Measurements from ENCODE around the gene C9orf72.
"Not testable (repeated sequence)": the region's sequence is repeated elsewhere in the genome, so short reads cannot be mapped to it uniquely, and the experiment has no call there.

C9orf72 gene, protein sequence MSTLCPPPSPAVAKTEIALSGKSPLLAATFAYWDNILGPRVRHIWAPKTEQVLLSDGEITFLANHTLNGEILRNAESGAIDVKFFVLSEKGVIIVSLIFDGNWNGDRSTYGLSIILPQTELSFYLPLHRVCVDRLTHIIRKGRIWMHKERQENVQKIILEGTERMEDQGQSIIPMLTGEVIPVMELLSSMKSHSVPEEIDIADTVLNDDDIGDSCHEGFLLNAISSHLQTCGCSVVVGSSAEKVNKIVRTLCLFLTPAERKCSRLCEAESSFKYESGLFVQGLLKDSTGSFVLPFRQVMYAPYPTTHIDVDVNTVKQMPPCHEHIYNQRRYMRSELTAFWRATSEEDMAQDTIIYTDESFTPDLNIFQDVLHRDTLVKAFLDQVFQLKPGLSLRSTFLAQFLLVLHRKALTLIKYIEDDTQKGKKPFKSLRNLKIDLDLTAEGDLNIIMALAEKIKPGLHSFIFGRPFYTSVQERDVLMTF

DNA sequence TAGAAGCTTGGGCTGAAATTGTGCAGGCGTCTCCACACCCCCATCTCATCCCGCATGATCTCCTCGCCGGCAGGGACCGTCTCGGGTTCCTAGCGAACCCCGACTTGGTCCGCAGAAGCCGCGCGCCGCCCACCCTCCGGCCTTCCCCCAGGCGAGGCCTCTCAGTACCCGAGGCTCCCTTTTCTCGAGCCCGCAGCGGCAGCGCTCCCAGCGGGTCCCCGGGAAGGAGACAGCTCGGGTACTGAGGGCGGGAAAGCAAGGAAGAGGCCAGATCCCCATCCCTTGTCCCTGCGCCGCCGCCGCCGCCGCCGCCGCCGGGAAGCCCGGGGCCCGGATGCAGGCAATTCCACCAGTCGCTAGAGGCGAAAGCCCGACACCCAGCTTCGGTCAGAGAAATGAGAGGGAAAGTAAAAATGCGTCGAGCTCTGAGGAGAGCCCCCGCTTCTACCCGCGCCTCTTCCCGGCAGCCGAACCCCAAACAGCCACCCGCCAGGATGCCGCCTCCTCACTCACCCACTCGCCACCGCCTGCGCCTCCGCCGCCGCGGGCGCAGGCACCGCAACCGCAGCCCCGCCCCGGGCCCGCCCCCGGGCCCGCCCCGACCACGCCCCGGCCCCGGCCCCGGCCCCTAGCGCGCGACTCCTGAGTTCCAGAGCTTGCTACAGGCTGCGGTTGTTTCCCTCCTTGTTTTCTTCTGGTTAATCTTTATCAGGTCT lies at the start of gene C9orf72:
Gene C9orf72 (minus strand): TSS at position 564 of the 716 bp plus-strand sequence. CDS start 6,361 bp downstream, outside the sequence.
- peak; percentile 66 for DNase-seq (ENCODE audit: low spot score)

GRCh38 chr9:27622693-27623340 lies 49.5 kb upstream of the C9orf72 start:
- DNase-seq (ENCODE audit: low spot score), result no peak

DNA sequence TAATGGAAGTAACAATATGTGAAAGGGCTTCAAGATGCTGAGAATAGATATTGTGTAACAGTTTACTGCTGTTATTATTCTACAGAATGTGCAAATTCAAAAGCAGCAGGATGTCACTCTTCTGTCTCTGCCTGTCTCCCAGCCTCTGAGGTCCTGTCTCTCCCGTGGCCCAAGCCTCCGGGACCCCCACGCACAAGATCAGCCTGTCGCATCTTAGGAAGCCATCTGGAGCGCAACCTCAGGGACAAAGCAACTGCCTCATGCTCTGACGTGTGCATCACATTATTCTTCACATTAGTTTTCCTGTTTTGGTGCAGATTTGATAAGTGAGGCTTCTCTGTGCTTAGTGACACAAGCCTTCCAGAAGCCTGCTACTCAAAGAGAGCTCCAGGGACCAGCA lies 46.5 kb upstream of the C9orf72 start:
- DNase-seq (ENCODE audit: low spot score), result no peak

DNA sequence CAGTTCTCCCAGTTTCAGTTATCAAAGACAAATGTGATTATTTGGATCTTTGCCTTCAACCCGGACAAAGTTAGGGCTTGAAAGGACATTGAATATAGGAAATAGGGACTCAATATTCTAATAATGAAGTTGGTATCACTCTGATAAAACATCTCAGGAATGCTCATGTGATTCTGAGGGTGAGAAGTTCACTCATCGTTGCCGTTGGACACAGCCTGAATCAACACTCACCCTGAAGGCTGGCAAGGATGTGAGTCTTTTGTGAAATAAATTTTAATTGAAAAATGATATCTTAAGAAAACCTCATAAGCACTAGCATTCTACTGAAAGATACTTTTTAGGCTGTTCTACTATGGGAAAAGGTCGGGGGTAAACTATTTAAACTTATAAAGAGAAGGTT lies 44.8 kb upstream of the C9orf72 start:
- no peak for DNase-seq (ENCODE audit: low spot score)

- DNase-seq (ENCODE audit: low spot score), result no peak
These were observed 41.3 kb upstream of the C9orf72 start for GRCh38 chr9:27614551-27614950.

DNA sequence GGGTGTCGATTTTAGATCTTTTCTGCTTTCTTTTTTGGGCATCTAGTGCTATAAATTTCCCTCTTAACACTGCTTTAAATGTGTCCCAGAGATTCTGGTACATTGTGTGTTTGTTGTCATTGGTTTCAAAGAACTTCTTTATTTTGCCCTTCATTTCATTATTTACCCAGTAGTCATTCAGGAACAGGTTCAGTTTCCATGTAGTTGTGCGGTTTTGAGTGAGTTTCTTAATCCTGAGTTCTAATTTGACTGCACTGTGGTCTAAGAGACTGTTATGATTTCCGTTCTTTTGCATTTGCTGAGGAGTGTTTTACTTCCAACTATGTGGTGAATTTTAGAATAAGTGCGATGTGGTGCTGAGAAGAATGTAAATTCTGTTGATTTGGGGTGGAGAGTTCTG lies 38.8 kb upstream of the C9orf72 start:
- not testable (repeated sequence) for DNase-seq (ENCODE audit: low spot score)

GRCh38 chr9:27610622-27611021 lies 37.3 kb upstream of the C9orf72 start:
- DNase-seq (ENCODE audit: low spot score), result no peak

DNA sequence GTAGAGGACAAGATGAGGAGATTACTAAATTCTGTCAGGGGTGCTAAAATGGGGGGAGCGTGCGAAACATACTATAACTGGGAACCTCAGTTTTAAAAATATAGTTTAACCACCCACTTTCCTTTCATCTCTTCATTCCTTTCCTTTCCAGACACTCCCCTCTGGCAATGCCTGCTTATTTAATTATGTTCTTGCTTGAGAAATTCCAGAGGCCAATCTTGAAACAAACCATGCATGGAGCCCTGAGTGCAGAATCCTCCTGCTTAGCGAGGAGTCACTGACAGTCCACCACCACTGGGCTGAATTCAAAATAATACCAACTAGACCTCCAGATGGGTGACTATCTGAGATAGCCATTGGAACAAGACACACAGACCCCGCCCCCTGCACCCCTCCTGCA lies 29.7 kb upstream of the C9orf72 start:
- DNase-seq (ENCODE audit: low spot score), result no peak

- no peak for DNase-seq (ENCODE audit: low spot score)
These were observed 29.0 kb upstream of the C9orf72 start for GRCh38 chr9:27602142-27602861.

DNA sequence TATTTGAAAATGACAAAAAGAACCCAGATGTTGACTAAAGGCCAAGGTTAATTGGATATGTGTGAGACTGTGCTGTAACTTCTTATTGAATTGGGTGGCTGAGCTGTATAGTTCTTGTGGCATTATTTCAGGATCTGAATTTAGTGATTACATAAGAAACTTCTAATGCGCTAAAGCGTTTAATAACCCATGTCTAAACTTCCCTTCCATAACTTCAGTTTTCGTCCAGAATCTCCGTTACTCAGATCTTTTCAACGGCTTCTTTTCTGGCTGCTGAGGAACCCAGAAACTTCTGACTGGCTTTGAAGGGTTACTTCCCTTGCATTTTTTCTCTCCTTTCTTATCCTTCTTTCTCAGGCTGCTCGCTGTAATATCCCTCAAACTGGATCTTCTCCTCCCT lies 28.1 kb upstream of the C9orf72 start:
- no peak for DNase-seq (ENCODE audit: low spot score)

- DNase-seq (ENCODE audit: low spot score), result no peak
These were observed 27.0 kb upstream of the C9orf72 start for GRCh38 chr9:27600256-27600655.

- no peak for DNase-seq (ENCODE audit: low spot score)
These were observed 26.6 kb upstream of the C9orf72 start for GRCh38 chr9:27599870-27600238.

- DNase-seq (ENCODE audit: low spot score), result no peak
These were observed 26.0 kb upstream of the C9orf72 start for GRCh38 chr9:27599102-27599869.

DNA sequence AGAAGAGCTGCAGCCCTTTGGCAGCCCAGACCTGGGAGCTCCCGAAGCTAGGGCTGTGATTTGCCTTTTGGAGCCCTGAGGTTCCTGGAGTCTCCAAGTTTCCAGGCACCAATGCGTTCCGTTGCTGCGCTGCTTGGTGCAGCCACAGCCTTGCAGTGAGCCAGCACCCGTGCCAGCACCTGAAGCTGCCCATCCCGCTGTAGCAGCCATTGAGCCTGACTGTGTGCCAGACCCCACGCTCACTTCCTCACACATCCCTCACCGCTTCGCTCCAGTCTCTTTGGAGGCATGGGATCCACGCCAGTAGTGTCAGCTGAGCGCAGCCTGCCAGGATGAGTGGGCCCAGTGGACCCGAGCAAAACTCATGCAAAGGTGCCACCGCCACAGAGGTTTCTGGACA lies 22.5 kb upstream of the C9orf72 start:
- no peak for DNase-seq (ENCODE audit: low spot score)

DNA sequence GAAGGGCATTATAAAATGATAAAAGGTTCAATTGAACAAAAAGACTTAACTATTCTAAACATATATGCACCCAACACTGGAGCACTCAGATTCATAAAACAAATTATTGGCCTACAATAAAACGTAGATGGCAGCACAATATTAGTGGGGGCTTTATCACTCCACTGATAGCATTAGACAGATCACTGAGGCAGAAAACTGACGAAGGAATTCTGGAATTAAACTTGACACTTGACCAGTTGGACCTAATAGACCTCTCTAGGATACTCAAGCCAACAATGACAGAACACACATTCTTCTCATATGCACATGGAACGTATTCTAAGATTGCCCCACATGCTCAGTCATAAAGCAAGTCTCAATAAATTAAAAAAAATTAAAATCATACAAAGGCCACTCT lies 18.4 kb upstream of the C9orf72 start:
- DNase-seq (ENCODE audit: low spot score), result no peak

DNA sequence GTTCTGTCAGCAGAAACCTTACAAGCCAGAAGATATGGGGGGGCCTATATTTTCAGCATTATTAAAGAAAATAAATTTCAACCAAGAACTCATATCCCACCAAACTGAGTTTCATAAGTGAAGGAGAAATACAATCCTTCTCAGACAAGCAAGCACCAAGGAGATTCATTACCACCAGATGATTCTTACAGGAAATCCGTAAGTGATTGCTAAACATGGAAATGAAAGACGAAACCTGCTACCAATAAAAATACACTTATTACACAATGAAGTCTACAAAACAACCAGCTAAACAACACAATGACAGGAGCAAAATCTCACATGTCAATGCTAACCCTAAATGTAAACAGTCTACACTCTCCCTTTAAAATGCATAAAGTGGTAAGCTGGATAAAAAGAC lies 17.8 kb upstream of the C9orf72 start:
- DNase-seq (ENCODE audit: low spot score), result no peak

DNA sequence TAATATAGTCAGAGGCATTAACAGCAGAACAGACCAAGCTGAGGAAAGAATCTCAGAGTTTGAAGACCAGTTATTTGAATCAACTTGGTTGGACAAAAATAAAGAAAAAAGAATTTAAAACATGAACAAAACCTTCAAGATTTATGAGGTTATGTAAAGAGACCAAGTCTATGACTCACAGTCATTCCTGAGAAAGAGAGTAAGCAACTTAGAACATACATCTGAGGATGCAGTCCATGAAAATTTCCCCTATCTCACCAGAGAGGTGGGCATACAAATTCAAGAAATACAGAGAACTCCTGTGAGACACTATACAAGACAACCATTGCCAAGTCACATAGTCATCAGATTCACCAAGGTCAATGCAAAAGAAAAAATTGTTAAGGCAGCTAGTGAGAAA lies 17.4 kb upstream of the C9orf72 start:
- no peak for DNase-seq (ENCODE audit: low spot score)

DNA sequence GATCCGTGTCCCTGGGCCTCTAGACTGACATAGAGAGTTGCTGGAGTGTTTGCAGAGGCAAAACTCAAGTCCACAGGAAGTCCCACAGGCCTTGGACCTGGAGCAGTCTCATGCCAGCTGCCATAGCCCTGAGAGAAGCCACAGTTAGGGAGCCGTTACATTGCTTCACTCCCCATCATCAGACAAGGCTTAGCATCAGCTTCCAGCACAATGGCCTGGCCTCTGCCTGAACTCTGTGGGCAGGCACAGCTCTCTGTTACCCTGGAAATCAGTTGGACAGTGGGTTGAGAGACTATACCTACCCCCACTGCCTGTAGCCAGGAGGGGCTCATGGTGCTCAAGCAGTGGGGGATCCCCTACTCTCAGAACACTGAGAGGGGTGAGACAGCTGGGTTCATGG lies 16.2 kb upstream of the C9orf72 start:
- DNase-seq (ENCODE audit: low spot score), result no peak

GRCh38 chr9:27586304-27586703 lies 13.0 kb upstream of the C9orf72 start:
- no peak for DNase-seq (ENCODE audit: low spot score)

- no peak for DNase-seq (ENCODE audit: low spot score)
These were observed 11.7 kb upstream of the C9orf72 start for GRCh38 chr9:27584931-27585330.

DNA sequence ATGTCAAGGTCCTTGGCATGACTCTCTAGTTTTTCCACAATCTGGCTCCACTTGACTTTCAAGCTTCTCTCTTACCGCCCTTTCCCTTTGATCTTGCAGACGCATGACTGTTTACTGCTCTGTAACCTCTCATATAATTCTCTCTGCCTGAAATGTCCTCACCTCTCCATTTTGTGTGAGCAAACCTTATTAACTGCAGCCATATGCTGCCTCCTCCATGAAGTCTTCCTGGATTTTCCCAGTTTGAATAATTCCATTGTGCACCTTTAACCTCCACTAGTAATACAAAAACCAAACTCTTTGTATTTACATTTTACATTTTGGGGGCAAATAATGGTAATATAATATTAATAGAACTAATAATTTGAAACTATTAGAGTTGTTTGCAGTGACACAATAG lies 9.5 kb upstream of the C9orf72 start:
- no peak for DNase-seq (ENCODE audit: low spot score)

DNA sequence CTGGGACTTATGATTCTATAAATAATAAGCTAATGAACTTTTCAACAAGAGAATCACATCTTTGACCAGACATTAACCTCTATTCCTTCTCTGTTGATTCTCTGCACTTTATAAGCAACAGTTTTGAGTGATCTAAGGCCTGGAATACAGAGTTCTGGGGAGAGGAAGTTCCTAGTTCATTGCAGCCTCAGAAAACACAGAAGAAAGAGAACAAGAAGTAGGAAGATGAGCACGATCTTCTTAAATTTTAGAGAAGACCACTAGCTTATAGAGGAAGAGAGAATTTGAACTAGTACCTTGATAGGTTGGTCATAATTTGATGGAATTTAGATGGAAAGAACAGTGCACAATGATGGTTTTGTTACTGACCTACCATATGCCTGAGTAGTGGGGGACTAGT lies 8.5 kb upstream of the C9orf72 start:
- DNase-seq (ENCODE audit: low spot score), result no peak
